GM12891 (cell line): ENCODE data around the gene UNK.
"Not testable (repeated sequence)": the region's sequence is repeated elsewhere in the genome, so short reads cannot be mapped to it uniquely, and the experiment has no call there.

Experiments
- DNase-seq: peaks from one replicate; pipeline ENCODE4 v3.0.0; 2011; ENCODE audit warnings: low spot score; ENCODE audit not compliant: insufficient read length
- FAIRE-seq: peaks from 2 replicates; lab custom pipeline; 2011; peaks lifted over from hg19 to GRCh38; lab: Jason Lieb, UNC
- PAX5 ChIP-seq: IDR thresholded peaks from 2 replicates; pipeline ENCODE4 v1.6.1; 2011; ENCODE audit warnings: low read length, moderate library complexity, mild to moderate bottlenecking; ENCODE audit not compliant: insufficient read depth, severe bottlenecking
- POLR2A ChIP-seq: IDR thresholded peaks from 2 replicates; pipeline ENCODE4 v1.6.1; 2011; ENCODE audit warnings: low read depth, low read length, control low read depth
- POLR2AphosphoS5 ChIP-seq: IDR thresholded peaks from 2 replicates; pipeline ENCODE4 v1.6.1; 2011; ENCODE audit warnings: low read depth, low read length, control low read depth
- POU2F2 ChIP-seq: IDR thresholded peaks from 2 replicates; pipeline ENCODE4 v1.6.1; 2011; ENCODE audit warnings: low read depth, mild to moderate bottlenecking, control low read depth, low read length, moderate library complexity
- SPI1 ChIP-seq: IDR thresholded peaks from 2 replicates; pipeline ENCODE4 v1.6.1; 2011; ENCODE audit warnings: low read depth, low read length, control low read depth
- TAF1 ChIP-seq: IDR thresholded peaks from 2 replicates; pipeline ENCODE4 v1.6.1; 2011; ENCODE audit warnings: low read depth, low read length, control low read depth

Gene UNK

GRCh38 chr17:75848523-75849278 is 64.1 kb downstream of the UNK start:
- peak; percentile 71 for FAIRE-seq
- DNase-seq, result peak; percentile 52
- TF ChIP-seq POU2F2, result no peak
- no peak for TF ChIP-seq TAF1
- no peak for TF ChIP-seq POLR2A
- TF ChIP-seq SPI1, result no peak
- TF ChIP-seq POLR2AphosphoS5, result no peak
- TF ChIP-seq PAX5, result no peak

GRCh38 chr17:75849279-75849646 is 64.7 kb downstream of the UNK start:
- no peak for TF ChIP-seq TAF1
- TF ChIP-seq POU2F2, result no peak
- no peak for TF ChIP-seq POLR2AphosphoS5
- no peak for TF ChIP-seq SPI1
- no peak for TF ChIP-seq POLR2A
- no peak for TF ChIP-seq PAX5
- FAIRE-seq, result no peak
- DNase-seq, result no peak

- FAIRE-seq, result no peak
- TF ChIP-seq POLR2AphosphoS5 (no peak), POLR2A (no peak), PAX5 (no peak), SPI1 (no peak), TAF1 (no peak), POU2F2 (no peak)
- DNase-seq, result no peak
These were observed 65.1 kb downstream of the UNK start for GRCh38 chr17:75849724-75850123.

- TF ChIP-seq POLR2AphosphoS5 (no peak), SPI1 (no peak), PAX5 (no peak), POLR2A (no peak), POU2F2 (no peak), TAF1 (no peak)
- no peak for DNase-seq
- no peak for FAIRE-seq
These were observed 66.5 kb downstream of the UNK start for GRCh38 chr17:75850928-75851692.

GRCh38 chr17:75851693-75851991 is 67.0 kb downstream of the UNK start:
- DNase-seq, FAIRE-seq: not testable (repeated sequence)

- no peak for TF ChIP-seq PAX5
- no peak for TF ChIP-seq POLR2A
- no peak for DNase-seq
- no peak for FAIRE-seq
These were observed 68.8 kb downstream of the UNK start for GRCh38 chr17:75853433-75853832.

- TF ChIP-seq TAF1, result no peak
- no peak for TF ChIP-seq POLR2A
- no peak; the same call in 1 of the 2 replicates for TF ChIP-seq POLR2AphosphoS5
- no peak for TF ChIP-seq POU2F2
- no peak for DNase-seq
- FAIRE-seq, result no peak
These were observed 69.6 kb downstream of the UNK start for GRCh38 chr17:75854101-75854748.

- TF ChIP-seq TAF1, result peak; percentile 55
- no peak; the same call in 1 of the 2 replicates for TF ChIP-seq POLR2AphosphoS5
- FAIRE-seq (no peak), DNase-seq (no peak)
These were observed 70.3 kb downstream of the UNK start for GRCh38 chr17:75854881-75855309.

- peak; percentile 62; the same call in 1 of the 2 replicates for TF ChIP-seq TAF1
- TF ChIP-seq SPI1, result peak; percentile 67
- peak; percentile 92 for TF ChIP-seq POLR2A
- TF ChIP-seq POU2F2, result peak; percentile 84; the same call in 1 of the 2 replicates
- peak; percentile 93 for TF ChIP-seq POLR2AphosphoS5
- TF ChIP-seq PAX5, result no peak
- peak; percentile 95 for DNase-seq
- FAIRE-seq, result peak; percentile 95
These were observed 70.9 kb downstream of the UNK start, which contains the start of gene WBP2 for GRCh38 chr17:75855310-75856061. WBP2 (minus strand) TSS chr17:75855335; CDS start chr17:75855297, 38 bp downstream.
